ENCODE data around the gene ANKRD11.
"Not testable (repeated sequence)": the region's sequence is repeated elsewhere in the genome, so short reads cannot be mapped to it uniquely, and the experiment has no call there.

The ANKRD11 gene

GRCh38 chr16:89425523-89425922 lies 64.8 kb downstream of the ANKRD11 start:
- H3K27ac ChIP-seq: no peak overlapping the region
- no peak for TF ChIP-seq CTCF (IDR thresholded peaks at IDR 0.05)
- TF ChIP-seq ZFX (IDR thresholded peaks at IDR 0.05; ENCODE audit: borderline replicate concordance): no peak

- no peak overlapping the region for H3K27ac ChIP-seq
- TF ChIP-seq CTCF (IDR thresholded peaks at IDR 0.05) (no peak), ZFX (IDR thresholded peaks at IDR 0.05; ENCODE audit: borderline replicate concordance) (no peak)
Measured at GRCh38 chr16:89423681-89424260, 66.6 kb downstream of the ANKRD11 start.

- no peak overlapping the region for H3K27ac ChIP-seq
- no peak for TF ChIP-seq ZFX (IDR thresholded peaks at IDR 0.05; ENCODE audit: borderline replicate concordance)
- TF ChIP-seq CTCF (IDR thresholded peaks at IDR 0.05): no peak
Measured at GRCh38 chr16:89422905-89423630, 67.3 kb downstream of the ANKRD11 start.

GRCh38 chr16:89422527-89422904 lies 67.8 kb downstream of the ANKRD11 start:
- TF ChIP-seq ZFX (IDR thresholded peaks at IDR 0.05; ENCODE audit: borderline replicate concordance) (no peak), CTCF (IDR thresholded peaks at IDR 0.05) (no peak)
- no peak overlapping the region for H3K27ac ChIP-seq

- H3K27ac ChIP-seq: not testable (repeated sequence)
Measured at GRCh38 chr16:89421300-89421699, 69.1 kb downstream of the ANKRD11 start.

- TF ChIP-seq CTCF (IDR thresholded peaks at IDR 0.05): no peak
- no peak for TF ChIP-seq ZFX (IDR thresholded peaks at IDR 0.05; ENCODE audit: borderline replicate concordance)
- H3K27ac ChIP-seq: no peak overlapping the region
Measured at GRCh38 chr16:89420204-89420603, 70.2 kb downstream of the ANKRD11 start.

GRCh38 chr16:89418352-89418751 lies 72.0 kb downstream of the ANKRD11 start:
- TF ChIP-seq ZFX (IDR thresholded peaks at IDR 0.05; ENCODE audit: borderline replicate concordance) (no peak), CTCF (IDR thresholded peaks at IDR 0.05) (no peak)

More at GRCh38 chr16:89418352-89418751, 72.0 kb downstream of the ANKRD11 start:
- no peak overlapping the region for H3K27ac ChIP-seq

Data from 22Rv1 (cell line).